HCT116 (cell line): ENCODE measurements around the gene ETS1. TPM values are rescaled to one million over a fixed set of nuclear protein-coding genes. Genes with fewer than 3 reads are reported as not detected.

Source experiments
- ATAC-seq: fragments of 200-7000 bp; cut with Tn5 transposase; 2 replicates; pipeline ENCODE4 v1.9.1; 2020; ENCODE audit warnings: mild to moderate bottlenecking, moderate library complexity
- BruUV-seq: library from RNA; stranded (reverse); fragments of 400-500 nt; replicated peaks from 2 replicates; lab custom pipeline; 2021; lab: Mats Ljungman, UMichigan
- CTCF ChIA-PET: fragments of 300-600 bp; sonication (Branson Sonifier 250); formaldehyde crosslinking; loops from one replicate; lab custom pipeline; 2021; ENCODE audit warnings: antibody characterized with exemption; lab: Charles Lee
- POLR2A ChIA-PET: fragments of 300-600, 350-600 bp; sonication (Branson Sonifier 250); formaldehyde crosslinking; loops from one replicate; lab custom pipeline; 2021; ENCODE audit warnings: antibody characterized with exemption; lab: Charles Lee
- RAD21 ChIA-PET, 2 experiments: fragments of 300-600 bp; sonication (Branson Sonifier 250); formaldehyde crosslinking; loops; one replicate each; lab custom pipeline; 2023; ENCODE audit warnings: low total read pairs in 2 of 2; ENCODE audit not compliant: uncharacterized antibody in 2 of 2, unreplicated experiment in 2 of 2, low non-redundant PET in 1 of 2; lab: Charles Lee
- DNase-seq: peaks from one replicate; pipeline ENCODE4 v3.0.0-alpha.2; 2010; ENCODE audit warnings: low read depth, low spot score
- H2AFZ ChIP-seq: fragments of 200-600 bp; shearing (Covaris generic), sonication (generic); 2 replicates; pipeline ENCODE4 v1.6.1; 2017; ENCODE audit warnings: low read depth, mixed run types, mixed read lengths, antibody characterized with exemption, low read length; ENCODE audit not compliant: poor library complexity, severe bottlenecking
- H3K27ac ChIP-seq: 2 replicates; pipeline ENCODE4 v1.5.1; 2012; ENCODE audit warnings: low read depth, low read length
- H3K27me3 ChIP-seq: fragments of 200-600 bp; sonication (generic); 2 replicates; pipeline ENCODE4 v1.6.1; 2016; ENCODE audit warnings: mixed run types, low read length, mixed read lengths; ENCODE audit not compliant: insufficient read depth
- H3K36me3 ChIP-seq, 2 experiments: fragments of 200-500 bp in 1 of 2; fragments of 200-600 bp in 1 of 2; sonication (Bioruptor generic) in 1 of 2; sonication (generic) in 1 of 2; 2 replicates each; pipeline versions ENCODE4 v1.5.1 to v1.6.1; 2014 to 2016; ENCODE audit warnings: low read length in 2 of 2, inconsistent platforms in 1 of 2, mixed read lengths in 1 of 2, mixed run types in 1 of 2; ENCODE audit not compliant: insufficient read depth in 2 of 2, control insufficient read depth in 1 of 2
- H3K4me1 ChIP-seq, 2 experiments: fragments of 200-600 bp in 1 of 2; sonication (generic) in 1 of 2; 2 replicates each; pipeline versions ENCODE4 v1.5.1 to v1.6.1; 2012 to 2017; ENCODE audit warnings: low read length in 2 of 2, inconsistent platforms in 1 of 2, mild to moderate bottlenecking in 1 of 2, mixed read lengths in 1 of 2, mixed run types in 1 of 2, moderate library complexity in 1 of 2; ENCODE audit not compliant: insufficient read depth in 2 of 2, control insufficient read depth in 1 of 2
- H3K4me2 ChIP-seq: fragments of 200-600 bp; sonication (generic); 2 replicates; pipeline ENCODE4 v1.6.1; 2017; ENCODE audit warnings: mixed run types, low read length, mixed read lengths
- H3K4me3 ChIP-seq, 2 experiments: fragments of 200-600 bp in 1 of 2; sonication (generic) in 1 of 2; replicated peaks in 1 of 2; 2 replicates each; pipeline ENCODE4 v1.5.1; 2011 to 2016; ENCODE audit warnings: low read length in 2 of 2, control low read depth in 1 of 2, low read depth in 1 of 2, mild to moderate bottlenecking in 1 of 2, mixed read lengths in 1 of 2, mixed run types in 1 of 2
- H3K79me2 ChIP-seq: fragments of 200-600 bp; sonication (generic); 2 replicates; pipeline ENCODE4 v1.6.1; 2017; ENCODE audit warnings: mild to moderate bottlenecking, mixed run types, low read length, moderate library complexity, mixed read lengths; ENCODE audit not compliant: insufficient read depth
- H3K9ac ChIP-seq: fragments of 200-600 bp; sonication (generic); 2 replicates; pipeline ENCODE4 v1.6.1; 2016; ENCODE audit warnings: low read length, mixed read lengths
- H3K9me2 ChIP-seq: fragments of 200-600 bp; sonication (generic), shearing (Covaris generic); 2 replicates; pipeline ENCODE4 v1.6.1; 2017; ENCODE audit warnings: mixed run types, mild to moderate bottlenecking, moderate library complexity; ENCODE audit not compliant: insufficient read depth
- H3K9me3 ChIP-seq, 2 experiments: fragments of 200-500 bp in 1 of 2; fragments of 200-600 bp in 1 of 2; sonication (Bioruptor generic) in 1 of 2; sonication (generic) in 1 of 2; 2 replicates each; pipeline ENCODE4 v1.6.1; 2014 to 2017; ENCODE audit warnings: low read length in 2 of 2, mixed read lengths in 2 of 2, inconsistent platforms in 1 of 2, low read depth in 1 of 2, mild to moderate bottlenecking in 1 of 2, mixed run types in 1 of 2, moderate library complexity in 1 of 2; ENCODE audit not compliant: control insufficient read depth in 1 of 2, insufficient read depth in 1 of 2
- H4K20me1 ChIP-seq: fragments of 200-600 bp; sonication (generic), shearing (Covaris generic); 2 replicates; pipeline ENCODE4 v1.6.1; 2017; ENCODE audit warnings: mixed run types, mild to moderate bottlenecking, moderate library complexity; ENCODE audit not compliant: insufficient read depth
- CEBPB ChIP-seq: IDR thresholded peaks from 2 replicates; pipeline ENCODE4 v1.6.1; 2012; ENCODE audit warnings: low read depth
- EZH2phosphoT487 ChIP-seq: fragments of 200-600 bp; IDR thresholded peaks from 2 replicates; pipeline ENCODE4 v1.6.1; 2018; ENCODE audit warnings: antibody characterized with exemption, borderline replicate concordance
- FOSL1 ChIP-seq: IDR thresholded peaks from 2 replicates; pipeline ENCODE4 v1.6.1; 2012; ENCODE audit warnings: low read depth
- JUND ChIP-seq: IDR thresholded peaks from 2 replicates; pipeline ENCODE4 v1.6.1; 2012
- TCF7L2 ChIP-seq: IDR thresholded peaks from 2 replicates; pipeline ENCODE4 v1.7.0; 2011; ENCODE audit warnings: borderline replicate concordance, inconsistent platforms; ENCODE audit not compliant: insufficient read depth, insufficient read length; ENCODE audit errors: extremely low read depth
- ZFX ChIP-seq: fragments of 450-650 bp; IDR thresholded peaks from 2 replicates; pipeline ENCODE4 v1.6.1; 2017
- intact Hi-C: fragments of 100-400 bp; cut with micrococcal nuclease; formaldehyde crosslinking; loops from 2 replicates; pipeline ENCODE4 v1.10.0; 2022
- total RNA-seq: library from RNA; stranded (reverse); gene quantifications from one replicate; pipeline ENCODE4 v1.2.1, GENCODE V29; 2021; ENCODE audit not compliant: unreplicated experiment
- TF ChIP-seq, protein P1 (sequence below): IDR thresholded peaks from 2 replicates; pipeline ENCODE4 v1.6.1; 2012
- TF ChIP-seq, protein P2 (sequence below): IDR thresholded peaks from 2 replicates; pipeline ENCODE4 v1.6.1; 2012
- TF ChIP-seq, protein P3 (sequence below), 3 experiments: fragments of 200-600 bp in 1 of 3; sonication (generic) in 1 of 3; IDR thresholded peaks in 2 of 3; conservative IDR thresholded peaks in 1 of 3; 2 replicates each; pipeline ENCODE4 v1.5.1; 2012 to 2017; ENCODE audit warnings: low read depth in 2 of 3, low read length in 2 of 3, antibody characterized with exemption in 1 of 3, borderline replicate concordance in 1 of 3, control low read depth in 1 of 3, mild to moderate bottlenecking in 1 of 3, mixed read lengths in 1 of 3, mixed run types in 1 of 3, moderate library complexity in 1 of 3; ENCODE audit not compliant: insufficient read depth in 1 of 3
- TF ChIP-seq, protein P4 (sequence below): IDR thresholded peaks from 2 replicates; pipeline ENCODE4 v1.6.1; 2012; ENCODE audit warnings: low read depth

Gene ETS1
- total RNA-seq, 1 experiment from 2014 or later: 9.2 TPM

DNA sequence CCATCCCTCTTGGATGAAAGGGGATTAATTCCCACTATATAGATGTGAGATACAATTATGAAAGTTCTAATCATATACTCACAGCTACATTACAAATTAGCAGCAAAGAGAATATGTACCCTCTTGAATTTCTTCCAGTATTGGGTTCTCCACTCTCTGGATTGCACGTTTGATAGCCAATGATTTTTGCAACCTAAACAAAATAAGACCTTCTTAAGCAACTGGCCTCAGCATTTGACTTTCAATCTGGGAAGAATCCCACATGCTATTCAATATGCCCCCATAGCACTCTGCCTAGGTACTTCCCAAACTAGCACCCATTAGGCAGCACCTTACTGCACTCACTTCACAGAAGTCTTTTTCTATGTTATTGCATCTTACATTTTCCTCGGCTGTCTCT is 55.8 kb downstream of the ETS1 start:
- no peak overlapping the region for H3K4me2 ChIP-seq
- ChIA-PET POLR2A (no interaction called here), CTCF (no interaction called here), RAD21 (no interaction called here)
- DNase-seq: no peak
- BruUV-seq: no TSS peak
- H3K9me3 ChIP-seq: no peaks in the 10 kb centered on the region
- intact Hi-C loops: no loop called here
- no peak overlapping the region for H2AFZ ChIP-seq
- TF ChIP-seq, protein P1, sequence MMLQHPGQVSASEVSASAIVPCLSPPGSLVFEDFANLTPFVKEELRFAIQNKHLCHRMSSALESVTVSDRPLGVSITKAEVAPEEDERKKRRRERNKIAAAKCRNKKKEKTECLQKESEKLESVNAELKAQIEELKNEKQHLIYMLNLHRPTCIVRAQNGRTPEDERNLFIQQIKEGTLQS: no peak
- TF ChIP-seq, protein P2, sequence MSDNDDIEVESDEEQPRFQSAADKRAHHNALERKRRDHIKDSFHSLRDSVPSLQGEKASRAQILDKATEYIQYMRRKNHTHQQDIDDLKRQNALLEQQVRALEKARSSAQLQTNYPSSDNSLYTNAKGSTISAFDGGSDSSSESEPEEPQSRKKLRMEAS: no peak
- TF ChIP-seq FOSL1 (no peak), EZH2phosphoT487 (no peak), TCF7L2 (no peak), ZFX (no peak), CEBPB (no peak), JUND (no peak)
- TF ChIP-seq, protein P3, sequence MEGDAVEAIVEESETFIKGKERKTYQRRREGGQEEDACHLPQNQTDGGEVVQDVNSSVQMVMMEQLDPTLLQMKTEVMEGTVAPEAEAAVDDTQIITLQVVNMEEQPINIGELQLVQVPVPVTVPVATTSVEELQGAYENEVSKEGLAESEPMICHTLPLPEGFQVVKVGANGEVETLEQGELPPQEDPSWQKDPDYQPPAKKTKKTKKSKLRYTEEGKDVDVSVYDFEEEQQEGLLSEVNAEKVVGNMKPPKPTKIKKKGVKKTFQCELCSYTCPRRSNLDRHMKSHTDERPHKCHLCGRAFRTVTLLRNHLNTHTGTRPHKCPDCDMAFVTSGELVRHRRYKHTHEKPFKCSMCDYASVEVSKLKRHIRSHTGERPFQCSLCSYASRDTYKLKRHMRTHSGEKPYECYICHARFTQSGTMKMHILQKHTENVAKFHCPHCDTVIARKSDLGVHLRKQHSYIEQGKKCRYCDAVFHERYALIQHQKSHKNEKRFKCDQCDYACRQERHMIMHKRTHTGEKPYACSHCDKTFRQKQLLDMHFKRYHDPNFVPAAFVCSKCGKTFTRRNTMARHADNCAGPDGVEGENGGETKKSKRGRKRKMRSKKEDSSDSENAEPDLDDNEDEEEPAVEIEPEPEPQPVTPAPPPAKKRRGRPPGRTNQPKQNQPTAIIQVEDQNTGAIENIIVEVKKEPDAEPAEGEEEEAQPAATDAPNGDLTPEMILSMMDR (IDR thresholded peaks at IDR 0.05 in 2 of 3, conservative IDR thresholded peaks at IDR 0.05 in 1 of 3; ENCODE audit: borderline replicate concordance in 1 of 3, insufficient read depth in 1 of 3, low read depth in 2 of 3, low read length in 2 of 3): no peak
- TF ChIP-seq, protein P4, sequence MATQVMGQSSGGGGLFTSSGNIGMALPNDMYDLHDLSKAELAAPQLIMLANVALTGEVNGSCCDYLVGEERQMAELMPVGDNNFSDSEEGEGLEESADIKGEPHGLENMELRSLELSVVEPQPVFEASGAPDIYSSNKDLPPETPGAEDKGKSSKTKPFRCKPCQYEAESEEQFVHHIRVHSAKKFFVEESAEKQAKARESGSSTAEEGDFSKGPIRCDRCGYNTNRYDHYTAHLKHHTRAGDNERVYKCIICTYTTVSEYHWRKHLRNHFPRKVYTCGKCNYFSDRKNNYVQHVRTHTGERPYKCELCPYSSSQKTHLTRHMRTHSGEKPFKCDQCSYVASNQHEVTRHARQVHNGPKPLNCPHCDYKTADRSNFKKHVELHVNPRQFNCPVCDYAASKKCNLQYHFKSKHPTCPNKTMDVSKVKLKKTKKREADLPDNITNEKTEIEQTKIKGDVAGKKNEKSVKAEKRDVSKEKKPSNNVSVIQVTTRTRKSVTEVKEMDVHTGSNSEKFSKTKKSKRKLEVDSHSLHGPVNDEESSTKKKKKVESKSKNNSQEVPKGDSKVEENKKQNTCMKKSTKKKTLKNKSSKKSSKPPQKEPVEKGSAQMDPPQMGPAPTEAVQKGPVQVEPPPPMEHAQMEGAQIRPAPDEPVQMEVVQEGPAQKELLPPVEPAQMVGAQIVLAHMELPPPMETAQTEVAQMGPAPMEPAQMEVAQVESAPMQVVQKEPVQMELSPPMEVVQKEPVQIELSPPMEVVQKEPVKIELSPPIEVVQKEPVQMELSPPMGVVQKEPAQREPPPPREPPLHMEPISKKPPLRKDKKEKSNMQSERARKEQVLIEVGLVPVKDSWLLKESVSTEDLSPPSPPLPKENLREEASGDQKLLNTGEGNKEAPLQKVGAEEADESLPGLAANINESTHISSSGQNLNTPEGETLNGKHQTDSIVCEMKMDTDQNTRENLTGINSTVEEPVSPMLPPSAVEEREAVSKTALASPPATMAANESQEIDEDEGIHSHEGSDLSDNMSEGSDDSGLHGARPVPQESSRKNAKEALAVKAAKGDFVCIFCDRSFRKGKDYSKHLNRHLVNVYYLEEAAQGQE: no peak
- H3K4me1 ChIP-seq: no peaks in the 10 kb centered on the region
- no peak overlapping the region for H3K9ac ChIP-seq
- ATAC-seq: no peak
- H3K36me3 ChIP-seq: no peaks in the 10 kb centered on the region
- H3K9me2 ChIP-seq: no peaks in the 10 kb centered on the region
- H3K79me2 ChIP-seq: no peaks in the 10 kb centered on the region
- no peak overlapping the region for H3K4me3 ChIP-seq
- no peaks in the 10 kb centered on the region for H4K20me1 ChIP-seq
- H3K27me3 ChIP-seq: peaks cover 15% of the 10 kb centered on the region
- no peak overlapping the region for H3K27ac ChIP-seq
